Measurements from ENCODE around the gene GNS.

The GNS gene

DNA sequence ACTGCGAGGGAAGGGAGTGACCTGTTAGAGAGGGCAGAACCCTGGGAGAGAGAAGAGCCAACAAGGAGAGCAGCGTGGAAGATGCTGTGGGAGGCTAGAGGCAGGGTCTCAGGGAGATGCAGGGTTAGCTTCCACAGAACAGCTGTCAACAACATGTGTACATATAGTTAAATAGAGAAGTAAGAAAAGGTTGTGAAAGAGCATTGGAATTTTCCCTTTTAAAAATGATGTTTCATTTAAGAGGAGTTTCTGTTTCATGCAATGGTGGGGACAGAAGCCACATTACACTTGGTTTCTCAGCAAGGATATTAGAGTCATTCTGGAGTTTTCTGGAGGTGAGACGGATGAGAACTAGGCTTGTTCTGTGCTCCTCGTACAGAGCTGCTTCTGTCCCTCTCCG lies 41.4 kb upstream of the GNS start:
- no peak for DNase-seq (ENCODE audit: low read depth)
- no peak overlapping the region for H3K4me3 ChIP-seq (ENCODE audit: low read length)
- TF ChIP-seq CTCF (conservative IDR thresholded peaks at IDR 0.05; ENCODE audit: low read length) = no peak

GRCh38 chr12:64798165-64798564 lies 39.0 kb upstream of the GNS start:
- DNase-seq (ENCODE audit: low read depth) = no peak

DNA sequence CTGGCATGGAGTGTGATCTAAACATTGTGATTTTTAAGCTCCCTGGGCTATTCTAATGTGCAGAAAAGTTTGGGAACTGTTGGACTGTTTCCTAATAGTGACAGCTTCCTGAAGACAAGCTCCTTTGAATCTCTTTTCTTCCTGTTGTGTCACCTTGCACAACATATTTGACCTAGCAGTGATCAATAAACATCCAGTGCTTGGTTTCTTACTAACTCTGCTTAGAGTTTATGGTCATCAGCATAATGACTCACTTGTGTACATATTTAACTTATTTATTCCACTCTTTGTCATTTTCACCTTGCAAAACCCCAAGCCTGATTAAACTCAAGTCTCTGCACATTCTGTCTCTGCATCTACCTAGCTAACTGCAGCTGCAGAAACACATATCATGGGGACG lies 38.0 kb upstream of the GNS start:
- no peak for TF ChIP-seq CTCF (conservative IDR thresholded peaks at IDR 0.05; ENCODE audit: low read length)
- DNase-seq (ENCODE audit: low read depth) = no peak
- H3K4me3 ChIP-seq (ENCODE audit: low read length) = no peak overlapping the region

More at GRCh38 chr12:64798165-64798564, 39.0 kb upstream of the GNS start:
- no peak overlapping the region for H3K4me3 ChIP-seq (ENCODE audit: low read length)
- TF ChIP-seq CTCF (conservative IDR thresholded peaks at IDR 0.05; ENCODE audit: low read length) = no peak

- no peak overlapping the region for H3K4me3 ChIP-seq (ENCODE audit: low read length)
- peak; percentile 89 for DNase-seq (ENCODE audit: low read depth)
- TF ChIP-seq CTCF (conservative IDR thresholded peaks at IDR 0.05; ENCODE audit: low read length) = peak; percentile 89
These were observed 37.1 kb upstream of the GNS start for GRCh38 chr12:64796205-64796845.

GRCh38 chr12:64794305-64794704 lies 35.1 kb upstream of the GNS start:
- DNase-seq (ENCODE audit: low read depth) = no peak
- H3K4me3 ChIP-seq (ENCODE audit: low read length) = no peak overlapping the region
- TF ChIP-seq CTCF (conservative IDR thresholded peaks at IDR 0.05; ENCODE audit: low read length) = no peak

DNA sequence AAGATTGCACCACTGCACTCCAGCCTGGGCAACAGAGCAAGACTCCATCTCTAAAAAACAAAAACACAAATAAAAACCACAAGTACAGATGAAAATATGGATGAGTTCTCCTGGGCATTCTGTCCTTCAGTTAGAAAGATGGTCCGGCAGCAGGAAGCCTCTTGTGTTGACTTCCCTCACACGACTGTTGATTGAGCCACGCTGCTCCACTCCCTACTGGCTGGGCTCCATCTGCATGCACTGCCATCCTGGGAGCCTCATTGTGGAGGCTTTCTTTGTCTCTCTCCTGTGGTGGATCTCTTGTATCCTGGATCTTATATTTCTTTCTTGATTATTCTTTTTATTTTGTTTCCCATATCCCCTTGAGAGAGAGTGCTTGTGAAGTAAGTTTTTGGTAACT lies 34.4 kb upstream of the GNS start:
- TF ChIP-seq CTCF (conservative IDR thresholded peaks at IDR 0.05; ENCODE audit: low read length) = no peak
- no peak for DNase-seq (ENCODE audit: low read depth)
- no peak overlapping the region for H3K4me3 ChIP-seq (ENCODE audit: low read length)

- no peak overlapping the region for H3K4me3 ChIP-seq (ENCODE audit: low read length)
- no peak for TF ChIP-seq CTCF (conservative IDR thresholded peaks at IDR 0.05; ENCODE audit: low read length)
- no peak for DNase-seq (ENCODE audit: low read depth)
These were observed 32.9 kb upstream of the GNS start for GRCh38 chr12:64792128-64792527.

Data from AG10803 (cell line).